Nucleus accumbens (tissue), 56 donors: ENCODE data around the gene MIX23.
"Not testable (repeated sequence)": the region's sequence is repeated elsewhere in the genome, so short reads cannot be mapped to it uniquely, and the experiment has no call there.

Experiments
- DNase-seq, 56 donors: peaks; one replicate each; lab custom pipeline; 2025; lab: John Stamatoyannopoulos, UW

MIX23 gene

DNA sequence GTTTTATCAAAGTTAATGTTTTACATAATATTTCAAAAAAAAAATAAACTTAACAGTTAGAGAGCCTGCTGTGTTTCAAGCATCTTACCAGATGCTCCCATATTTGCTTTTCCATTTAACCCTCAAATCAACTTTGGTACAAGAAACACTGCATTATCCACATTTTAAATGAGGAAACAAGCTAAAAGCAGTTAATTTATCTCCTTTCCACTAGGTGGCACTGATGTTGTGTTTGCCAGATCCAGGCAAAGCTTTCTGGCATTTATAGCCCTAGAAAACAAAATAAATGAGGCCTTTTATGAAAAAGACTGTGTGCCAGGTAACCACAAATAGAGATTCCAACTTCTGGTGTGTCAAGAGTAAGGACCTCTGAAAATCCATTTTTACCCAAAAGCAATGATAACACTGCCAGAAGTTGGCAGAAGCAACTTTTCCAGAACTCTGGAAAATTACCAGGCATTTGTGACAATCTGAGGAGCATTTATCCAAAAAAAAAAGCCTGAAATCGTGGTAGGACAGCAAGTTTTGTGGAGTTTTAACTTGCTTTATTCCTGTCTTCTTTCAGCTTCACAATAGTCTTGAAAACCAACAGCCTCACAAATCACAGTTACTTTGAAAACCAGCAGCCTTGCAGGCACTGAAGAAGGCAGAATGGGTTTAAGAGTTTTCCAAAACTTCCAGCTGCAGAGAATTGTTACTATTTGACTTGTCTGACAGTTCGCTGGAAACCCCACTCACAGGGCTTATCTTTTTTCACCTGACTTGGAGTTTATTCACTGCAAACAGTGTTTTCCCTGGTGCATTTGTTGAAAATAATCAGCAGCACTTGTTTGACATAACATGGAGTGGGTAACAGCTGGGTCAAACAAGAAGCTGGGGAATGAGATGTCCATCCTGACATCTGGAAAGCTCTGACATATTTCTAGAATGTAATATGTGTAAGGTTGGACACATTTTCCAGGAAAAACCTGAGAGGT lies 10.1 kb upstream of the MIX23 start:
- no peak for DNase-seq

DNA sequence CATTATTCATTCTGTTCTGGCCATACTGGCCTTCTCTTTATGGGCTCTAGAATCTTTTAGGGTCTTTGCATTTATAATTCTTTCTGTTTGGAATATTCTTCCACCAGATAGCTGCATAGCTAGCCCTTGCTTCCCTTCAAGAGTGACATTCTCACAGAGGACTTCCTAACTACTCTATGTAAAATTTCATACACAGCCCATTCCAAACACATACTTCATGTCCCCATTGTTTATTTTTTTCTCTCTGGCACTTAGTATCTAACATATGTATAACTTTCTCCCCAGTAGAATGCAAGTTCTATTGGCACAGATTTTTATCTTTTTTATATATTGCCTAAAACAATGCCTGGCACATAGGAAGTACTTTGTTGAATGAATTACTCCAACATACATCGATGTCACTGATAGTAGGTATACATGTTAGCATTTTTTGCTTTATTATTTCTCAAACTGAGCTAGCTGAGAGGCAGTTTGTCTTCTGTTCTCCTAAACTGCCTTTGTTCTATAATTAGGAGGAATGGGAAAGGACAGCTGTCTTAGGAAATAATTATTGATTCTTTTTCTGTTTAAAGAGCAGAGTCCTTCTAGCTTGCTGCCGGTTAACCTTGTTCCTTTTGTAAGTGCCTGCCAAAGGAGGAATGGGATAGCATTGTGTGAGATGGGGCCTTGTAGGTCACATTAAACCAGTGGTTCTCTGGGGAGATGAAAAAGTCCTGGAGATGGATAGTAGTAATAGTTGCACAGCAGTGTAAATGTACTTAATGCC lies 8.8 kb upstream of the MIX23 start:
- no peak for DNase-seq

DNA sequence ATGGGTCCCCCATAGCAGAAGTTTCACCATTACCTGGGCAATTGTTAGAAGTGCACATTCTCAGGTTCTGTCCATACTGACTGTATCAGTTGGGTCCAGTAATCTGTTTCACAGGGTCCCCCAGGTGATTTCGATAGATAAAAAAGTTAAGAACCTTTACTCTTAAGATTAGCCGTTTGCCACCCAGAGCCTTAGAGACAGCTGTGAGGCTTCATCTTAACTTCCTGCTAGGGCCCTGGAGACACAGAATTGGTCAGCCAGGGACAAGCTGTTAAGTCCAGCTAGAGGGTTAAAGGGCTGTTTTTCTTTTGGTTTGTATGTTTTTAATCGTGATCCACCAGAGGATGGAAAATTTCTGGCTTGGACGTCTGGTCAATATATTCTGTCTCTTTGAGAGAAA lies 7.6 kb upstream of the MIX23 start:
- DNase-seq: no peak

DNA sequence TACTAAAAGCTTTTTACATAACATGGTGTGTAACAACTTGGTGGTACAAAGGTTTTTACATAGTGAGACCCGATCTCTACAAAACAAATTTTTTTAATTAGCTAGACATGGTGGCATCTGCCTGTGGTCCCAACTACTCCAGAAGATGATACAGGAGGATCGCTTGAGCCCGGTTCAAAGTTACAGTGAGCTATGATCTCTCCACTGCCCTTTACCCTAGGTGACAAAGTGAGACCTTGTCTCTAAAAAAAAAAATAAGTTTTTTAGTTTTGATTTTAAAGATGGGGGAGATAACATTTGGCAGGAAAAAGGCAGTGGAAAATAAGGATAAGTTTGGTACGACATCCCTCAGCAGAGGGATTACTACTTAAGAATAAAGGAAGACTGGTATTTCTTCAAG lies 6.9 kb upstream of the MIX23 start:
- no peak for DNase-seq

DNA sequence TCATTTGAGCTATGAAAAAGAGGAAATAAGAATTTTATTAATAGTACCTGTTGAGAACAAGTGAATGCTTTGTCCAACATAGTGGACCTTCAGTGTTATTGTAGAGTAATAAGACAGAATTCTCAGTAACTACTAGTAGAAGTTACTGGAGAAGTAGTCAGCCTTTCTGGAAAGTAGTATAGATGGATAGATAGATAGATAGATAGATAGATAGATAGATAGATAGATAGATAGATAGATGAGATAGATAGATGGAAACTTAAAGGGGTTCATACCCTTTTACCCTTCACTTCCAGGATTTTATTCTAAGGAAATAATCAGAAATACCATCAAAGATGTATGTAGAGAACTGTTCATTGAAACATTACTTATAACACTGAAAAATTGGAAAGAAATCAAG lies 6.2 kb upstream of the MIX23 start:
- no peak for DNase-seq

DNA sequence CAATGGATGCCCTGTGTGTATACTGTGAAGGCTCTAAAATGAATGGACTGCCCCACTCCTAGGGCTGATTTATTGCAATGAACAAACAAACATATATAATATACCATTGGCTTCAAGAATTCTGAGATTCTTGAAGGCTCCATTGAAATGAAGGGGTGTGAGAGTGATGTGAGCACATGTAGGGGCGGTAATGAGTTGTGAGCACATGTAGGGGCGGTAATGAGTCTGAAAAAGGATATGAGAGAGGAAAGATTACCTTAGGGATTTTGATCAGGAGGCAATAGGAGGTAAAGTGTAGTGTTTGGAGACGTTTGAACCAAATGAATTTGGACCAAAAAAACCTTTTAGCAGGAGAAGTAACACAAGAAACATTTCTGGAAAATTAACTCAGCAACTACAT lies 4.7 kb upstream of the MIX23 start:
- no peak for DNase-seq

DNA sequence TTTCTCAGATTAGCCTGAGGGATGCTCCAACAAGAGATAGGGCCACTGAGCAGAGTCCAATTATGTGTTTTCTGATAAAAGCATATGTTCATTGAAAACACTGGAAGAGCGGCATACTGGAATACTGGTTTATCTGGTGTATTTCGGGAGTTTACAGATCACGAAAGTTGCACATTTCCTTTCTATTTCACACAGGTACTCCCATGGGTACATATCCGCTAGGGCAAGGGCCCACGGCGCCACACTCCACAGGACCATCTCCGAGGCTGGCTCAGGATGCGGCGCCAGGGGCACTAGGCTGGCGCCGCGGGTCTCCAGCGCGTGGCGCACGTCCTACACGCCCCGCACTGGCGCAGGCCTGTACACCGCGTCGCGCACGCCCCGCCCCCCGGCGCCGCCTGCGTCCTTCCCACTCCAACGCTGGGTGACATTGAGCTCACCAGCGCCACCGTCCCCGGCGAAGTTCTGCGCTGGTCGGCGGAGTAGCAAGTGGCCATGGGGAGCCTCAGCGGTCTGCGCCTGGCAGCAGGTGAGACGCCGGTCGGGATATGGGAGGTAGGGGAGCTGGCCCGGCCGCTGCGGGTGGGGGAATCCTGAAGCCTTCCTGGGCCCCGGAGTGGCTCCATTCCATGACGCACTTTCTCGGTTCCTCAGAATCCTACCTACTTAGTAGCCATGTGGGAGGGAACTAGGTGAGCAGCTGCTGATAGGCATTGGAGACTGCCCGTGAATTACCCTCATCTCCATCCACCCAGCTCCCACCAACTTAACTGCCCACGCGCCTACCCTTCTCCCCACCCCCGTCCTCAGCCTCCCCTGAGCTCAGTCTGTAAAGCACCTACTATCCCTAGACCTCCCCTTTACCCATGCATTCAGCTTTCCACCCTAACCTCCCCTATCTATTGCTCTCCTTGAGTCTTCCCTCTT lies 1.0 kb upstream of the MIX23 start, which contains the start of gene FAM162A:
Gene FAM162A, plus strand, starts transcription at position 412 of the 927 bp plus-strand sequence. Its CDS starts 84 bp downstream, at position 496.
- DNase-seq: peak; percentile 17 to 96 (median 88)

DNA sequence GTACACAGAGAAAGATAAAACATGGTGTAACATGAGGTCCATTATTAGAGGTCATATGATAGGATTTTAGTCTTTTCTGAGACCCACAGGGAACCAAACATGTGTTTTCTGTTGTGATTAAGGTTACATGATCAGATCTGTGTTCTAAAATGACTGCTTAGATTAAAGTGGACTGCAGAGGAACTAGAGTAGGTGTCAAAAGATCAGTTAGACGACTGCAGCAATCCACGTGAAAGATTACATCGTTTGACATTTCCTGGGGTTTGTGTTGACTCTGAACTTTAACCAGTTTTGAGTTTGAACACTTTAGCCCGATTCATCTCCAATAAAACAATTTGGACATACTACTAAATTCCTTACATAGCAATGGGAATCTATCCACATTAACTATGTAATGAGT lies 5.1 kb downstream of the MIX23 start:
- DNase-seq: no peak

DNA sequence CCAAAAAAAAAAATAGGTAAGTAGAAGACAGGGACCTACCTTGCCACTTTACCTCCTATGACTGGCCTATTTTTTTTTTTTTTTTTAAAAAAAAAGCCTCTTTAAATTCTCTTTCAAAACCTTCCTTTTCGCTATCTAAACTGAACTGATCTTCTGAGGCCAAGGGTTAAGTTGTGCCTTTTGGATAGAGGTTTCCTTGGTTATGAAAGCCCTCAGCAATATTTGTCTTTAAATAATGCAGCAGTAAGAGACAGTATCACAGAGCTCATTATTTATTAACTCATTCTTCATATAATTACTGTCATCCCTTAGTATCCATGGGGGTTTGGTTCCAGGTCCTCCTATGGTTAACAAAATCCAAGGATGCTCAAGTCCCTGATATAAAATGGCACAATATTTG lies 9.0 kb downstream of the MIX23 start:
- DNase-seq: no peak

DNA sequence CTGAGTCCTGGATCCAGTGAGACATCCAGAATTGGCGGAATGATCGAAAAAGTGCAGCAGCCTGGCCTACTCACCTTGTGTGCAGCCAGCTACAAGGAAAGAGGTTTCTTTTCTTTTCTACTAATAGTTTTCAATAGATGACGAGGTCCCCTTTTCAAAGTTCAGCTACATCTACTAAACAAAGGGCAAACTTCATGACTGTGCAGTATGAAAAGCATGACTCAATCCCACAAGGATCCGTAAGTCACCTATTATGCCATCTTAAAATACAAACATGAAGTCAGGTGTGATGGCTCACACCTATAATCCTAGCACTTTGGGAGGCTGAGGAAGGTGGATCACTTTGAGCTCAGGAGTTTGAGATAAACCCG lies 16.7 kb downstream of the MIX23 start:
- no peak for DNase-seq

DNA sequence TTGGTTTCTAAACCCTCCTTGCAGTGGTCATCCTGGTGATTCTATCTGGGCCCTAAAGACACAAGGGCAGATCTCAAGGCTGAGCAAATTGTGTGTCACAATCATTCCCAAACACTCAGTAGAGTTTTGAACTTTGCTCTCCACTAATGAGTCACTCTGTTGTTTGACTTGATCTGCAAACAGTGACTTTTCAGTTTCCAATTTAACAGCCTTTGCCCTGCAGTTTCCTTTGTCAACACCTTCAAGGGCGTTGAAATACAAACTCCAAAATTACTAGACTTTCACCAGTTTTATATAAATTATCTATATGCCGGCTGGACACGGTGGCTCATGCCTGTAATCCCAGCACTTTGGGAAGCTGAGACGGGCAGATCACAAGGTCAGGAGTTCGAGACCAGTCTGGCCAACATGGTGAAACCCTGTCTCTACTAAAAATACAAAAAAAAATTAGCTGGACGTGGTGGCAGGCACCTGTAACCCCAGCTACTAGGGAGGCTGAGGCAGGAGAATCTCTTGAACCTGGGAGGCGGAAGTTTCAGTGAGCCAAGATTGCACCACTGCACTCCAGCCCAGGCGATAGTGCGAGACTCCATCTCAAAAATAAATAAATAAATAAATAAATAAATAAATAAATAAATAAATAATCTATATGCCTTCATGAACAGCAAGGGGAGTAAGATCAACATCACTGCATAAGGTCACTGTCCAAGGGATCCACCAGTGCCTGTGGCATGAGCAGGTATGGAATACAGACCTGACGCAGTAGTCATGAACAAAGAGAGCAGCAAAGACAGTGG lies 17.3 kb downstream of the MIX23 start:
- not testable (repeated sequence) for DNase-seq

DNA sequence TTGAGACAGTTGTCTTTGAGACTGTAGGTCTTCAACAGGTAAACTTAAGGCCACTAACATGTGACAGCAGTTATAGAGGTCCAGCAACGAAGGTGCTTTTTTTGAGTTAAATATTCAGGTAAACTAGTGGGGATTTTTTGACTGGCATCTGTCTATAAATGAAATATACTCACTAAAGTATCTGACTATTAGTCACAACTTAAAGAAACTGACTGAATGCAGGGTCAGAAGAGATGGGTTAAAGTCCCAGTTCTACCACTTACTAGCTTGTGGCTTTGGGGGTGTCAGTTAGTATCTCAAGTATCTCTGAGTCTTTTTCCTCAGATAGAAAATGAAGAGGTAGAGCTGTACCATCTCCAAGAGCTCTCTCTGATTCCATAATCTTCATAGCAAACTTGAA lies 18.0 kb downstream of the MIX23 start:
- no peak for DNase-seq

DNA sequence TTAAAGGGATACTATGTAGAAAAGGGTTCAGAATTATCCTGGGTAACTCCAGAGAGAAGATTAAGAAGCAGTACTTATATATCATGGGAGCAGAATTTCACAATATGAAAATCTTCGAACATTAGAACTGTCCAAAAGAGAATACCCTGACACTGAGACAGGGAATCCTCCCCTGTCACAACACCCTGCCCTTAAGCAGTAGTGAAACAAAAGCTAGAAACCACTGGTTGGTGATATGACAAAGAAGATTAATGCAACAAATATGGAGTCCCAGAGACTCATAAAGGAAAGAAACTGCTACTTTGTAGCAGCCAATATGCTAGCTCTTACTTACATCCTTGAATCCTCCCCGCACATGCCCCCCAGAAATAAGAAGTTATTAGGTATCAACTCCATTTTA lies 18.5 kb downstream of the MIX23 start:
- DNase-seq: no peak

DNA sequence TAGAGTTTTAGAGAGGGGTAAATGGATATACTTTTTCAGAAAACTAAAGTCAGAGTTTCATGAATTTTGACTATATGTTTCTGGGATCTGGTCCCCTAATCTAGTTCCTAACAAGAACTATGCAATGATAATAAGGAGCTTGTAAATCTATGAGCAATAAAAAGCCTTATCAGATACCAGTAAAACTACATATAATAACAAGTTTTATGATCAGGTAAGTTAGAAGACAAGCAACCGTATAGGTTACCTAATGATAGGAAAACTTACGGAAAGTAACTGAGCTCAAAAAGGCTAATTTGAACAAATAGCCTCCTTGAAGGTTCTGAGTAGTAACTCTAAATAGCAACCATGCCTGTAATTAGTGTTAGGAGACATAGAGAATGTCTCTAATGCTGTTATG lies 21.0 kb downstream of the MIX23 start:
- no peak for DNase-seq

DNA sequence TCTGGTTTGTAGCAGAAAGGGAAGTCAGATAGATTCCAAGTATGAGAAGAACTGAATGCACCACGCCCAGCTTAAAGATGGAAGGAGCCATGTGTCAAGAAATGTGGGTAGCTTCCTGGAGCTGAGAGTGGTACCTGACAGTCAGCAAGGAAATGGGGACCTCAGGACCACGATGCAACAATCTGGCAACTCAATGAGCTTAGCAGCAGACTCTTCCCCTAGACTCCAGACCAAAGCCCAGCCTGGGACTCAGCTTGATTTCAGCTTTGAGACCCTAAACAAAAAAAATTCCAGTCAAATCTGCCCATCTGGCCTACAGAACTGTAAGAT lies 24.4 kb downstream of the MIX23 start:
- no peak for DNase-seq

DNA sequence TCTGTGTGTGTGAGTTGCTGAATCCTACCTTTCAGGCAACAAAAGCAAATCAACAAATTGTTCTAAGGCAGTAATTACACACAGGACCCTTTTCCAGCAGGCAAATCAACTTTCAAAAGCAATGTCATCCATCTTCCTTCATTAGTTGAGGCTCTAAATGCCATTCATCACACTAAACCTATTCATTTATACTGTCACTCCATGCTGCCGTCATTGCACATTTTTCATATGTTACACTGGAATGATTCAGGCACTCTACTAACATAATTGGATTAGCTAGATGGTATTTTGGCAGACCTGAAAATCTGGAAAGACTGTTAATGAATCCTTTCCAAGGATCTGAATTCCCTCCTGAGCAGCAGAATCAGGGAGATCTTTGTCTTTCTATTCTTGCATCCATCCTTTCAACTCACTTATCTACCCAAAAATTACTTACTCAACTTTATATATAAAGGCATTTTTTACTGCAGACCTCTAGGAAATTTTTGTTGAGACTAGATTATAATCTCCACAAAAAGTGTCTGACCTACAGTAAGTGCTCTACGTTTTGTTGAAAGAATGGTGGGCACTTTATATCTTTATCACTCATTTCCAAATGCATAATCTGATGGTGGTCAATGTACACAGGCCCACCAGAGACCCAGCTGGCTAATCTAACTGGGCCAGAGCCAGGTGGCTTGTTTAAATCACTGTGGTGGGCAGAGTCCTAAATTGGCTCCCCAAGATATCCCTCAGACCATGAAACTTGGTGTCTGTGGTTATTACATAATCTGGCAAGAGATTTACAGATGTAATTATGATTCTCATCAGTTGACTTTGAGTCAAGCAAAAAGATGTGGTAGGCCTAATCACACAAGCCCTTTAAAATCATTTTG lies 25.0 kb downstream of the MIX23 start:
- DNase-seq: no peak

DNA sequence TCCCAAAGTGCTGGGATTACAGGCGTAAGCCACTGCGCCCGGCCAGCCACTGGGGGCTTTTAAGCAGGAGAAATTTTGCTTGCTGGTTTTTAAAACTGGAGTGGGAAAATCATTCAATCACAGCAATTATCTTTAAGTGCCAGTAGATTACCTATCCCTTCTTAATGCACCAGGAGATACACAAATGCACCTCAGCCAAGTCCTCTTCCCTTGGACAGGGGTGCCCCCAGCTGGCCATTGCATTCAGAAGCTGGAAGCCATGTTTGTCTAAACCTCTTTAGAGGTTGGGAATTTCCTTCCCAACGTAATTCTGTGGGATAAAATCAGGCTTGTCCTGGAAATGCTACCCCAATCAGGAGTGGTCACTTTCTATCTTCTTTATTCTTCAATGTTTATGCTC lies 26.6 kb downstream of the MIX23 start:
- peak in 4 of 56 donors; percentile 1 to 6 (median 4) for DNase-seq

DNA sequence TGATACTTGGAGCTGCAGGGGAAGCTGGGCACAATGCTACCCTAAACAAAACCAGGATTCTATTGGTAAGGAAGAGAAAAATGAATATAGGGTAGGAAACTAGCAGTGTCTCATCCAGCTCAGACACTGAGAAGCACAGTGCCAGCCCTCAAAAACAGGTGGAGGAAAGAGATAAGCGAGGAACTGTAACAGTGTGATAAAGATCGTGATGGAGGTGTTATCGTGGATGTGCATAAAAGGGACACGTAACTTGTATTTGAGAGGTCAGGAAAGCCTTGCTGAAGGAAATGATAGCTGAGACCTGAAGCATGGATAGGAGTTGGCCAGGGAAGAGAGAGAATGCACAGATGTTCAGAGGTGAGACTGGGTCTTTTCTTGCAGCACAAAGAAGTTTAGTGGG lies 27.4 kb downstream of the MIX23 start:
- DNase-seq: no peak

DNA sequence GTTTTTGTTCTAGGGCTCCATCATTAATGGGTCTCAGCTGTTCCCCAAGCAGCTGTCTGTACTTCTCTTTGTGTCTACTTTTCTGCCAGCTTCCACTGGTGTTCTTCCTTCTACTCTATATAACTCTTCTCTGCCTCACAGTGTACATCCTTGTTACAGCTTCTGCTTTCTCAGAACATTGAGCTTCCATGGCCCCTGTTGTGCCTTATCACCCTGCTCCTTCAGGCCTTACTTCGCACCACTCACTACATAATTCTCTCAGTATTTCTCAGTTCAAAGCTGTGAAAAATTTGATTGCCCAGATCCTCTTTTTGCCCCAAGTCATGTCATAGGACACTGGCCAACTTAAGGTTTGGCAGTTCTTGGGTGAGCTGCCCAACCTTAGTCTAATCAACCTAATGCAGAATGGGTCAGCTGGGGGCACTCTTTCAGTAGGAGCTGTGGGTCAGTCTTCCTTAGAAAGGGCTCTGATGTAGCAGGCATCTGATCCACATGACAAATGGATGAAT lies 29.1 kb downstream of the MIX23 start:
- DNase-seq: no peak
